ENCODE data around the gene CHMP4A. TPM values are rescaled to one million over a fixed set of nuclear protein-coding genes. Genes with fewer than 3 reads are reported as not detected.

CHMP4A gene, protein sequence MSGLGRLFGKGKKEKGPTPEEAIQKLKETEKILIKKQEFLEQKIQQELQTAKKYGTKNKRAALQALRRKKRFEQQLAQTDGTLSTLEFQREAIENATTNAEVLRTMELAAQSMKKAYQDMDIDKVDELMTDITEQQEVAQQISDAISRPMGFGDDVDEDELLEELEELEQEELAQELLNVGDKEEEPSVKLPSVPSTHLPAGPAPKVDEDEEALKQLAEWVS
- polyA plus RNA-seq (55.3 and 67.6 TPM in 2 replicates), polyA minus RNA-seq (45.3 and 54.3 TPM in 2 replicates)

DNA sequence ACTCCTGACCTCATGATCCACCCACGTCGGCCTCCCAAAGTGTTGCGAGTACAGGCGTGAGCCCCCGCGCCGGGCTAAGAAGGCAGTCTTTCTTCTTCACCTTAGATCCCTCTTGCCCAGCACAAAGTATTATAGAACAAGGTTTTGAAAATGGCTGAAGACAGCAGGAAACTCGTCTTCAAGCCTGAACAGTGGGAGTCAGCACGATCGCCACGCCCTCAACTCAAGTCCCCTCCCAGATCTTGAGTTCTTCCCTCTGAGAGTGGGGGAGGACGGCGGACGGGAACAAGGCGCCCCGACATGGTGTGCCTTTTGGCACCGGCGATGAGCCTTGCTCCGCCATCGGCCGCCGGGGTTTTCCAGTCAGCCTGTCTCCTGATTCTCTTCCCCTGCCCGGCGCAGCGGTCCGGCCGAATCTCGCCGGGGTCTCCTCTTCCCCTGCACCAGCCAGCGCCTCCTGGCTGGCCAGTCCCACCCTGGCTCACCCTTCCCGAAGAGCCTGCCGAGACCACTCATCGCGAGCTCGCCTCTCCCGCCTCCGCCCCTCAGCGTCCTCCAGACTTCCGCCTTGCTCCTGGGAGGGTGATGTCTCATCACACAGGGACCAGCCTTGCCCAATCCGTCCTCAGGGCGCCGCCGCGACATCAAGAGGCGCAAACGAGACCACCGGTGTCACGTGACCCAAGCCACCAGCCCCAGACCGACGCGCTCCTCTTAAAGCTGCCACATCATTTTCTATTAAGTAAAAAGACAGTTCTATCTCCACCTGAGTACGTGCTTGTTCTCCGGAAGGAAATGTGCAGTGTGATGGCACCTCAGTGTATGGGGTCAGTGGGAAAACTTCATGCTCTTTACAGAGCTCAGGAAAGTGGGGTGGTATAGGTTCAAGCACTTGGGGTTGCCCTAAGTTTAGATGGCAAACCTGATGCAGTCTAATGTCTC is at the start of gene CHMP4A:
Gene CHMP4A (minus strand): TSS at position 565 of the 942 bp plus-strand sequence. CDS start 49 bp downstream, at position 516.
- peak within 1 kb of the TSS; percentile 88 for H3K9ac ChIP-seq (ENCODE audit: low read length)
- H3K9me3 ChIP-seq (ENCODE audit: low read length), result no peaks in the 10 kb centered on the region
- no peaks in the 10 kb centered on the region for H3K36me3 ChIP-seq (ENCODE audit: insufficient read depth, low read length)
- peak; percentile 86 for TF ChIP-seq MXI1 (conservative IDR thresholded peaks at IDR 0.05; ENCODE audit: poor library complexity, severe bottlenecking)
- no peak for TF ChIP-seq SMC3 (conservative IDR thresholded peaks at IDR 0.05; ENCODE audit: poor library complexity)
- TF ChIP-seq, protein P1, sequence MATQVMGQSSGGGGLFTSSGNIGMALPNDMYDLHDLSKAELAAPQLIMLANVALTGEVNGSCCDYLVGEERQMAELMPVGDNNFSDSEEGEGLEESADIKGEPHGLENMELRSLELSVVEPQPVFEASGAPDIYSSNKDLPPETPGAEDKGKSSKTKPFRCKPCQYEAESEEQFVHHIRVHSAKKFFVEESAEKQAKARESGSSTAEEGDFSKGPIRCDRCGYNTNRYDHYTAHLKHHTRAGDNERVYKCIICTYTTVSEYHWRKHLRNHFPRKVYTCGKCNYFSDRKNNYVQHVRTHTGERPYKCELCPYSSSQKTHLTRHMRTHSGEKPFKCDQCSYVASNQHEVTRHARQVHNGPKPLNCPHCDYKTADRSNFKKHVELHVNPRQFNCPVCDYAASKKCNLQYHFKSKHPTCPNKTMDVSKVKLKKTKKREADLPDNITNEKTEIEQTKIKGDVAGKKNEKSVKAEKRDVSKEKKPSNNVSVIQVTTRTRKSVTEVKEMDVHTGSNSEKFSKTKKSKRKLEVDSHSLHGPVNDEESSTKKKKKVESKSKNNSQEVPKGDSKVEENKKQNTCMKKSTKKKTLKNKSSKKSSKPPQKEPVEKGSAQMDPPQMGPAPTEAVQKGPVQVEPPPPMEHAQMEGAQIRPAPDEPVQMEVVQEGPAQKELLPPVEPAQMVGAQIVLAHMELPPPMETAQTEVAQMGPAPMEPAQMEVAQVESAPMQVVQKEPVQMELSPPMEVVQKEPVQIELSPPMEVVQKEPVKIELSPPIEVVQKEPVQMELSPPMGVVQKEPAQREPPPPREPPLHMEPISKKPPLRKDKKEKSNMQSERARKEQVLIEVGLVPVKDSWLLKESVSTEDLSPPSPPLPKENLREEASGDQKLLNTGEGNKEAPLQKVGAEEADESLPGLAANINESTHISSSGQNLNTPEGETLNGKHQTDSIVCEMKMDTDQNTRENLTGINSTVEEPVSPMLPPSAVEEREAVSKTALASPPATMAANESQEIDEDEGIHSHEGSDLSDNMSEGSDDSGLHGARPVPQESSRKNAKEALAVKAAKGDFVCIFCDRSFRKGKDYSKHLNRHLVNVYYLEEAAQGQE (IDR thresholded peaks at IDR 0.05; ENCODE audit: borderline replicate concordance), result no peak
- peak; percentile 65 for TF ChIP-seq TAF1 (IDR thresholded peaks at IDR 0.05; ENCODE audit: low read depth)
- TF ChIP-seq EZH2 (IDR thresholded peaks at IDR 0.05; ENCODE audit: borderline replicate concordance, insufficient read depth, low read length, poor library complexity, severe bottlenecking), result no peak
- TF ChIP-seq, protein P2, sequence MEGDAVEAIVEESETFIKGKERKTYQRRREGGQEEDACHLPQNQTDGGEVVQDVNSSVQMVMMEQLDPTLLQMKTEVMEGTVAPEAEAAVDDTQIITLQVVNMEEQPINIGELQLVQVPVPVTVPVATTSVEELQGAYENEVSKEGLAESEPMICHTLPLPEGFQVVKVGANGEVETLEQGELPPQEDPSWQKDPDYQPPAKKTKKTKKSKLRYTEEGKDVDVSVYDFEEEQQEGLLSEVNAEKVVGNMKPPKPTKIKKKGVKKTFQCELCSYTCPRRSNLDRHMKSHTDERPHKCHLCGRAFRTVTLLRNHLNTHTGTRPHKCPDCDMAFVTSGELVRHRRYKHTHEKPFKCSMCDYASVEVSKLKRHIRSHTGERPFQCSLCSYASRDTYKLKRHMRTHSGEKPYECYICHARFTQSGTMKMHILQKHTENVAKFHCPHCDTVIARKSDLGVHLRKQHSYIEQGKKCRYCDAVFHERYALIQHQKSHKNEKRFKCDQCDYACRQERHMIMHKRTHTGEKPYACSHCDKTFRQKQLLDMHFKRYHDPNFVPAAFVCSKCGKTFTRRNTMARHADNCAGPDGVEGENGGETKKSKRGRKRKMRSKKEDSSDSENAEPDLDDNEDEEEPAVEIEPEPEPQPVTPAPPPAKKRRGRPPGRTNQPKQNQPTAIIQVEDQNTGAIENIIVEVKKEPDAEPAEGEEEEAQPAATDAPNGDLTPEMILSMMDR (IDR thresholded peaks at IDR 0.05; ENCODE audit: poor library complexity, severe bottlenecking), result peak; percentile 40
- TF ChIP-seq POLR2AphosphoS5 (IDR thresholded peaks at IDR 0.05), result peak; percentile 98
- peak; percentile 32 for TF ChIP-seq RAD21 (conservative IDR thresholded peaks at IDR 0.05)
- peak; percentile 54 for TF ChIP-seq EP300 (conservative IDR thresholded peaks at IDR 0.05; ENCODE audit: poor library complexity, severe bottlenecking)
- H3K27ac ChIP-seq (ENCODE audit: low read length), result peak within 1 kb of the TSS; percentile 92
- peak within 1 kb of the TSS; percentile 41 for H3K4me2 ChIP-seq (ENCODE audit: low read length)
- peaks cover 2% of the 10 kb centered on the region for H3K79me2 ChIP-seq (replicated peaks; ENCODE audit: insufficient read depth, low read length)
- no peaks in the 10 kb centered on the region for H3F3A ChIP-seq (ENCODE audit: insufficient read depth, low read length, poor library complexity, severe bottlenecking)
- H3K27me3 ChIP-seq (ENCODE audit: insufficient read depth, low read depth, low read length), result no peaks in the 10 kb centered on the region
- H3K4me3 ChIP-seq (ENCODE audit: low read length), result peak within 1 kb of the TSS; percentile 86
- no peaks in the 10 kb centered on the region for H4K20me1 ChIP-seq (ENCODE audit: insufficient read depth)
- peak within 1 kb of the TSS; percentile 52 for H2AFZ ChIP-seq (ENCODE audit: low read depth, low read length)
- H3K9me2 ChIP-seq (ENCODE audit: insufficient read depth, low read length), result no peaks in the 10 kb centered on the region

DNA sequence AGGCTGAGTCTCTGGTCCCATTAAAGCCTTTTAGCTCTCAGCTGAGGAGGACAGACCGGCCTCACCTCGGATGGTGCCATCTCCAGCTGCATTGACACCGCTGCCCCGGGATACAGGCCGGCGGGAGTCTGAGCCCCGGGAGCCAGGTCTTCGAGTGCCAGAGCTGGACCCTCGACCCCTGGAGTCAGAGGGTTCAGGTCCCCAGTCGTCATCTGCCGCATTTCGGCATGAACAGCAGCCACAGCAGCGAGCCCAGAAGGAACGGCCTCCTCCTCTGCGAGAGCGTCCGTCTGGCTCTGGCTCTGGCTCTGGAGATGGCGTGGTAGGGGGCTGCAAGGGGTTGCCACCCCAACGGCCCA is 48.7 kb upstream of the CHMP4A start:
- no peak overlapping the region for H2AFZ ChIP-seq (ENCODE audit: low read depth, low read length)
- H3K9me2 ChIP-seq (ENCODE audit: insufficient read depth, low read length), result no peaks in the 10 kb centered on the region
- H3K4me2 ChIP-seq (ENCODE audit: low read length), result no peak overlapping the region
- no peaks in the 10 kb centered on the region for H3K9me3 ChIP-seq (ENCODE audit: low read length)
- H4K20me1 ChIP-seq (ENCODE audit: insufficient read depth), result no peaks in the 10 kb centered on the region
- H3K4me3 ChIP-seq (ENCODE audit: low read length), result no peak overlapping the region
- H3F3A ChIP-seq (ENCODE audit: insufficient read depth, low read length, poor library complexity, severe bottlenecking), result no peaks in the 10 kb centered on the region
- TF ChIP-seq, protein P2 (IDR thresholded peaks at IDR 0.05; ENCODE audit: poor library complexity, severe bottlenecking), result no peak
- TF ChIP-seq SMC3 (conservative IDR thresholded peaks at IDR 0.05; ENCODE audit: poor library complexity) (no peak), EP300 (conservative IDR thresholded peaks at IDR 0.05; ENCODE audit: poor library complexity, severe bottlenecking) (no peak), RAD21 (conservative IDR thresholded peaks at IDR 0.05) (no peak), MXI1 (conservative IDR thresholded peaks at IDR 0.05; ENCODE audit: poor library complexity, severe bottlenecking) (no peak), TAF1 (IDR thresholded peaks at IDR 0.05; ENCODE audit: low read depth) (no peak), EZH2 (IDR thresholded peaks at IDR 0.05; ENCODE audit: borderline replicate concordance, insufficient read depth, low read length, poor library complexity, severe bottlenecking) (no peak), POLR2AphosphoS5 (IDR thresholded peaks at IDR 0.05) (no peak)
- TF ChIP-seq, protein P1 (IDR thresholded peaks at IDR 0.05; ENCODE audit: borderline replicate concordance), result no peak
- no peaks in the 10 kb centered on the region for H3K27me3 ChIP-seq (ENCODE audit: insufficient read depth, low read depth, low read length)
- no peak overlapping the region for H3K27ac ChIP-seq (ENCODE audit: low read length)
- no peaks in the 10 kb centered on the region for H3K36me3 ChIP-seq (ENCODE audit: insufficient read depth, low read length)
- no peaks in the 10 kb centered on the region for H3K79me2 ChIP-seq (replicated peaks; ENCODE audit: insufficient read depth, low read length)
- no peak overlapping the region for H3K9ac ChIP-seq (ENCODE audit: low read length)

Data from neural cell (in vitro differentiated cells).